IMR-90 (cell line): ENCODE measurements around the gene RHBDF1. TPM values are rescaled to one million over a fixed set of nuclear protein-coding genes. Genes with fewer than 3 reads are reported as not detected.

Source experiments
- ATAC-seq: fragments of 200-7000 bp; cut with Tn5 transposase; 2 replicates; pipeline ENCODE4 v1.9.1; 2020; ENCODE audit warnings: low read depth, mild to moderate bottlenecking, moderate library complexity
- BruUV-seq: library from RNA; stranded (reverse); fragments of 400-500 nt; replicated peaks from 2 replicates; lab custom pipeline; 2021; lab: Mats Ljungman, UMichigan
- CTCF ChIA-PET: fragments of 300-600 bp; formaldehyde crosslinking; extraction: SDS; loops from one replicate; lab custom pipeline; 2021; ENCODE audit warnings: antibody characterized with exemption; lab: Yijun Ruan, JAX
- POLR2A ChIA-PET: fragments of 300-600 bp; sonication (Branson Sonifier 250); formaldehyde crosslinking; loops from one replicate; lab custom pipeline; 2022; ENCODE audit warnings: antibody characterized with exemption; ENCODE audit not compliant: unreplicated experiment; lab: Charles Lee
- DNase-seq: peaks from one replicate; pipeline ENCODE4 v3.0.0; 2013
- H2AFZ ChIP-seq: replicated peaks from 2 replicates; pipeline ENCODE3; 2013; ENCODE audit warnings: low read length, mild to moderate bottlenecking; ENCODE audit not compliant: poor library complexity
- H2AK5ac ChIP-seq: 2 replicates; pipeline ENCODE4 v1.6.1; 2013; ENCODE audit warnings: low read depth, low read length, inconsistent platforms
- H2AK9ac ChIP-seq: replicated peaks from 2 replicates; pipeline ENCODE3; 2013; ENCODE audit warnings: mild to moderate bottlenecking, low read depth, low read length, moderate library complexity; ENCODE audit not compliant: poor library complexity
- H2BK120ac ChIP-seq: 2 replicates; pipeline ENCODE4 v1.6.1; 2013; ENCODE audit warnings: low read depth, low read length, inconsistent platforms
- H2BK15ac ChIP-seq: 3 replicates; pipeline ENCODE4 v1.6.1; 2013; ENCODE audit warnings: low read depth, low read length, inconsistent platforms
- H2BK20ac ChIP-seq: 2 replicates; pipeline ENCODE4 v1.6.1; 2013; ENCODE audit warnings: low read depth, mild to moderate bottlenecking, inconsistent platforms, low read length, moderate library complexity
- H2BK5ac ChIP-seq: 2 replicates; pipeline ENCODE4 v1.6.1; 2013; ENCODE audit warnings: mild to moderate bottlenecking, low read depth, low read length, inconsistent platforms; ENCODE audit not compliant: poor library complexity, severe bottlenecking
- H3K14ac ChIP-seq: replicated peaks from 2 replicates; pipeline ENCODE4 v1.6.1; 2013; ENCODE audit warnings: low read depth, low read length, inconsistent platforms
- H3K18ac ChIP-seq: 2 replicates; pipeline ENCODE4 v1.6.1; 2013; ENCODE audit warnings: low read depth, low read length, control low read depth
- H3K23ac ChIP-seq: 2 replicates; pipeline ENCODE4 v1.6.1; 2013; ENCODE audit warnings: low read depth, low read length, inconsistent platforms
- H3K27ac ChIP-seq: 2 replicates; pipeline ENCODE4 v1.5.1; 2013; ENCODE audit warnings: mild to moderate bottlenecking, control low read depth, low read length; ENCODE audit not compliant: insufficient read depth
- H3K27me3 ChIP-seq: 2 replicates; pipeline ENCODE4 v1.6.1; 2013; ENCODE audit warnings: low read length; ENCODE audit not compliant: control insufficient read depth, insufficient read depth
- H3K36me3 ChIP-seq: 2 replicates; pipeline ENCODE4 v1.6.1; 2013; ENCODE audit warnings: low read length, mixed read lengths; ENCODE audit not compliant: control insufficient read depth, insufficient read depth
- H3K4ac ChIP-seq: 2 replicates; pipeline ENCODE4 v1.6.1; 2013; ENCODE audit warnings: low read depth, low read length, inconsistent platforms
- H3K4me1 ChIP-seq: 2 replicates; pipeline ENCODE4 v1.6.1; 2013; ENCODE audit warnings: low read length, mixed read lengths; ENCODE audit not compliant: control insufficient read depth, insufficient read depth
- H3K4me2 ChIP-seq: 2 replicates; pipeline ENCODE4 v1.6.1; 2013; ENCODE audit warnings: low read depth, mild to moderate bottlenecking, control low read depth, low read length, moderate library complexity
- H3K4me3 ChIP-seq: 2 replicates; pipeline ENCODE4 v1.5.1; 2013; ENCODE audit warnings: low read depth, mild to moderate bottlenecking, control low read depth, low read length, moderate library complexity; ENCODE audit not compliant: insufficient read depth
- H3K56ac ChIP-seq: 2 replicates; pipeline ENCODE4 v1.6.1; 2013; ENCODE audit warnings: low read length, inconsistent platforms; ENCODE audit not compliant: insufficient read depth; ENCODE audit errors: extremely low read depth
- H3K79me1 ChIP-seq, 2 experiments: 2 replicates each; pipeline ENCODE4 v1.6.1; 2013; ENCODE audit warnings: low read length in 2 of 2, inconsistent platforms in 1 of 2, low read depth in 1 of 2
- H3K9ac ChIP-seq: 2 replicates; pipeline ENCODE4 v1.6.1; 2013; ENCODE audit warnings: low read depth, low read length, control low read depth
- H3K9me1 ChIP-seq: 2 replicates; pipeline ENCODE4 v1.6.1; 2013; ENCODE audit warnings: low read length, inconsistent platforms; ENCODE audit not compliant: insufficient read depth
- H3K9me3 ChIP-seq: 2 replicates; pipeline ENCODE4 v1.6.1; 2013; ENCODE audit warnings: low read length; ENCODE audit not compliant: control insufficient read depth, insufficient read depth
- H4K20me1 ChIP-seq: 2 replicates; pipeline ENCODE4 v1.6.1; 2013; ENCODE audit warnings: low read length, inconsistent platforms; ENCODE audit not compliant: insufficient read depth
- H4K5ac ChIP-seq: 2 replicates; pipeline ENCODE4 v1.6.1; 2013; ENCODE audit warnings: mild to moderate bottlenecking, low read depth, low read length, control low read depth
- H4K8ac ChIP-seq, 2 experiments: 2 replicates each; pipeline ENCODE4 v1.6.1; 2013; ENCODE audit warnings: low read depth in 2 of 2, low read length in 2 of 2, control low read depth in 1 of 2, inconsistent platforms in 1 of 2
- H4K91ac ChIP-seq: 2 replicates; pipeline ENCODE4 v1.6.1; 2013; ENCODE audit warnings: low read depth, low read length, inconsistent platforms; ENCODE audit not compliant: insufficient read depth
- BHLHE40 ChIP-seq: fragments of 150-350 bp; IDR thresholded peaks from 2 replicates; pipeline ENCODE4 v1.6.1; 2016; ENCODE audit warnings: mild to moderate bottlenecking, low read depth, low read length
- CHD1 ChIP-seq: IDR thresholded peaks from 2 replicates; pipeline ENCODE4 v1.6.1; 2012; ENCODE audit warnings: low read depth, low read length, improper control_type of control experiment
- CTCF ChIP-seq: conservative IDR thresholded peaks from 2 replicates; pipeline ENCODE4 v1.5.1; 2012; ENCODE audit warnings: mild to moderate bottlenecking, low read depth, low read length, improper control_type of control experiment
- ELK1 ChIP-seq: fragments of 150-350 bp; IDR thresholded peaks from 2 replicates; pipeline ENCODE4 v1.6.1; 2016; ENCODE audit warnings: low read depth, mild to moderate bottlenecking, low read length, moderate library complexity, borderline replicate concordance
- FOS ChIP-seq: fragments of 150-350 bp; IDR thresholded peaks from 2 replicates; pipeline ENCODE4 v1.6.1; 2016; ENCODE audit warnings: low read depth, low read length
- MAZ ChIP-seq: IDR thresholded peaks from 2 replicates; pipeline ENCODE4 v1.6.1; 2012; ENCODE audit warnings: low read depth, mild to moderate bottlenecking, low read length, improper control_type of control experiment, moderate library complexity, borderline replicate concordance
- POLR2A ChIP-seq: IDR thresholded peaks from 2 replicates; pipeline ENCODE4 v1.6.1; 2012; ENCODE audit warnings: mild to moderate bottlenecking, low read depth, low read length
- RAD21 ChIP-seq: IDR thresholded peaks from 2 replicates; pipeline ENCODE4 v1.6.1; 2012; ENCODE audit warnings: low read length, improper control_type of control experiment
- RCOR1 ChIP-seq: IDR thresholded peaks from 2 replicates; pipeline ENCODE4 v1.6.1; 2012; ENCODE audit warnings: mild to moderate bottlenecking, low read length, improper control_type of control experiment; ENCODE audit not compliant: insufficient replicate concordance
- RFX5 ChIP-seq: IDR thresholded peaks from 2 replicates; pipeline ENCODE4 v1.8.0; 2012; ENCODE audit warnings: low read depth, mild to moderate bottlenecking, low read length, moderate library complexity
- WGBS, 2 experiments: methylation state at CpG; one replicate each; pipeline versions ENCODE4 v1.1.5 to v1.1.7; 2013; ENCODE audit warnings: missing lambda C conversion rate in 2 of 2; ENCODE audit not compliant: insufficient read length in 1 of 2; ENCODE audit errors: extremely low coverage in 2 of 2; 5-methylcytosine and 5-hydroxymethylcytosine counted together
- dilution Hi-C: fragments of 300-500 bp; cut with HindIII; formaldehyde crosslinking; loops from one replicate; pipeline ENCODE4 v1.14.3; 2018; ENCODE audit warnings: low sequenced_read_pairs; ENCODE audit not compliant: unreplicated experiment
- in situ Hi-C: fragments of 300-500 bp; cut with MboI; formaldehyde crosslinking; loops from 3 replicates; pipeline ENCODE4 v1.14.3; 2019; ENCODE audit warnings: low sequenced_read_pairs, inconsistent platforms, mixed read lengths
- intact Hi-C: fragments of 100-400 bp; cut with micrococcal nuclease; formaldehyde crosslinking; loops from 2 replicates; pipeline ENCODE4 v1.10.0; 2022
- polyA plus RNA-seq, 3 experiments: library from polyadenylated mRNA; depleted of rRNA; stranded (reverse); fragments of >200 nt; gene quantifications; 2 replicates each; pipeline ENCODE4 v1.2.3, GENCODE V29; 2012; ENCODE audit warnings: low replicate concordance in 1 of 3
- total RNA-seq: library from RNA; depleted of rRNA; stranded (reverse); fragments of >200 nt; gene quantifications from 2 replicates; pipeline ENCODE4 v1.2.3, GENCODE V29; 2012

Gene RHBDF1
- total and polyA plus RNA-seq, 2 of the 4 experiments (the other 2 are of a cell fraction): 13.8 to 86.6 TPM

- H4K20me1 ChIP-seq: no peaks in the 10 kb centered on the region
- no peaks in the 10 kb centered on the region; the same call in 1 of the 2 replicates for H3K9me1 ChIP-seq
- no peak overlapping the region for H2AFZ ChIP-seq
- H3K4ac ChIP-seq: no peak overlapping the region
- H3K14ac ChIP-seq: no peak overlapping the region
- intact Hi-C loops (no loop called here), in situ Hi-C loops (no loop called here), dilution Hi-C loops (no loop called here)
- no peak overlapping the region for H2AK5ac ChIP-seq
- H4K8ac ChIP-seq: no peak overlapping the region
- H3K27ac ChIP-seq: no peak overlapping the region
- H2BK15ac ChIP-seq: no peak overlapping the region
- H4K5ac ChIP-seq: no peak overlapping the region
- no TSS peak for BruUV-seq
- H3K23ac ChIP-seq: no peak overlapping the region
- ATAC-seq (no peak), DNase-seq (no peak)
- H3K9me3 ChIP-seq: no peaks in the 10 kb centered on the region
- H3K4me2 ChIP-seq: no peak overlapping the region
- peaks cover under 1 to 6% of the 10 kb centered on the region in 2 experiments; a peak in 3 of 4 replicates for H3K79me1 ChIP-seq
- CTCF ChIA-PET: no interaction called here
- no peak overlapping the region for H2BK5ac ChIP-seq
- H3K27me3 ChIP-seq: no peaks in the 10 kb centered on the region
- no peak overlapping the region for H2AK9ac ChIP-seq
- no peak overlapping the region for H3K56ac ChIP-seq
- POLR2A ChIA-PET: no interaction called here
- H2BK20ac ChIP-seq: no peak overlapping the region
- H3K4me1 ChIP-seq: peaks cover 5% of the 10 kb centered on the region; the same call in 1 of the 2 replicates
- TF ChIP-seq ELK1 (no peak), RFX5 (no peak), FOS (no peak), MAZ (no peak), CTCF (no peak), BHLHE40 (no peak), POLR2A (no peak), RCOR1 (no peak), RAD21 (no peak), CHD1 (no peak)
- peaks cover 12% of the 10 kb centered on the region for H3K36me3 ChIP-seq
- no peak overlapping the region for H4K91ac ChIP-seq
- no peak overlapping the region for H3K9ac ChIP-seq
- H3K18ac ChIP-seq: no peak overlapping the region
- H3K4me3 ChIP-seq: no peak overlapping the region
- H2BK120ac ChIP-seq: no peak overlapping the region
- WGBS, 2 experiments: 95% methylated on average over 7 of the region's 11 CpGs; no CpG with 5 or more reads in 1 of the 2 experiments
Observed at GRCh38 chr16:42069-42457, 30.4 kb downstream of the RHBDF1 start.
